Thoracic aorta (tissue), 2 donors: ENCODE measurements around the gene TMEM187. TPM values are rescaled to one million over a fixed set of nuclear protein-coding genes. Genes with fewer than 3 reads are reported as not detected.

Experiments
- ATAC-seq: fragments of 150-250 bp; one replicate; pipeline ENCODE4 v1.8.0; 2017; ENCODE audit warnings: low read depth; ENCODE audit not compliant: insufficient number of reproducible peaks, low FRiP score
- DNase-seq: peaks from one replicate; pipeline ENCODE4 v3.0.0-alpha.2; 2020; ENCODE audit warnings: low spot score
- H3K27ac ChIP-seq, 2 donors: fragments of 200-600 bp; sonication (generic); 1 replicate in 1 of 2; 2 replicates in 1 of 2; pipeline ENCODE4 v1.5.1; 2016; ENCODE audit warnings: mild to moderate bottlenecking in 2 of 2, moderate library complexity in 2 of 2
- H3K27me3 ChIP-seq: fragments of 200-600 bp; sonication (generic); replicated peaks from 2 replicates; pipeline ENCODE4 v1.6.0; 2016; ENCODE audit warnings: mild to moderate bottlenecking; ENCODE audit not compliant: insufficient read depth
- H3K36me3 ChIP-seq: fragments of 200-600 bp; sonication (generic); one replicate; pipeline ENCODE4 v1.5.1; 2016
- H3K4me1 ChIP-seq, 2 donors: fragments of 200-600 bp; sonication (generic); 1 replicate in 1 of 2; 2 replicates in 1 of 2; pipeline versions ENCODE4 v1.5.1 to v1.6.0; 2016; ENCODE audit warnings: low read depth in 2 of 2, mild to moderate bottlenecking in 1 of 2; ENCODE audit not compliant: control insufficient read depth in 1 of 2
- H3K4me3 ChIP-seq: fragments of 200-600 bp; sonication (generic); 2 replicates; pipeline ENCODE4 v1.5.1; 2016; ENCODE audit warnings: mild to moderate bottlenecking
- H3K9me3 ChIP-seq: fragments of 200-600 bp; sonication (generic); 2 replicates; pipeline ENCODE4 v1.5.1; 2016
- total RNA-seq, 2 donors: library from RNA; depleted of rRNA; stranded (reverse); fragments of >200 nt; gene quantifications; one replicate each; pipeline versions ENCODE4 v1.1.0 to v1.2.3, GENCODE V29; 2016
- TF ChIP-seq, protein P1 (sequence below): fragments of 200-600 bp; sonication (generic); IDR thresholded peaks from one replicate; pipeline ENCODE4 v1.5.1; 2019; ENCODE audit warnings: antibody characterized with exemption

The TMEM187 gene
- total RNA-seq, 2 donors from 2014 or later = 0.78 to 23.4 TPM

DNA sequence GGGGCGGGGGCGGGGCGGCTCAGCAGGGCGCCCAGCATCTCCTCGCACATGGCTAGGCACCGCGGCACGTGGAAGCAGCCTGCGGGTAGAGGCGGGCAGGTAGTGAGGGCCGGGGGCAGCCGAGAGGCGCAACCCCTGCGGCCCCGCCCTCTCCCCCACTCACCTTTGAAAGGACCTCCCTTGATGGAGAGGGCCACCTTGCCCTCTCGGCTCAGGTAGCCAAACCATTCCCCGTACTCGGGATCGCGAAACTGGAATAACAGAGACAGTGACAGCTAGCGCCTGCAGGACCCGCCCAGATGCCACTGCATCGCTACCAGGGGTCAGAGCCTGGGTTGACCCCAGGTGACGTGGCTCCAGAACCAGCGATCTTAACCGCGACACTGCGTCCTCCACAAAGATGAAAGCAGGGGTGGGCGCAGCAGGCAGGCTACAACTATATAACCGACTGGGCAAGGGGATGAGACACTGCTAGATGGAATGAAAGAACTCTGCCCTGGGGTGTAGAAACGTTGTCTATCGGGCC is 37.2 kb upstream of the TMEM187 start:
- TF ChIP-seq, protein P1, sequence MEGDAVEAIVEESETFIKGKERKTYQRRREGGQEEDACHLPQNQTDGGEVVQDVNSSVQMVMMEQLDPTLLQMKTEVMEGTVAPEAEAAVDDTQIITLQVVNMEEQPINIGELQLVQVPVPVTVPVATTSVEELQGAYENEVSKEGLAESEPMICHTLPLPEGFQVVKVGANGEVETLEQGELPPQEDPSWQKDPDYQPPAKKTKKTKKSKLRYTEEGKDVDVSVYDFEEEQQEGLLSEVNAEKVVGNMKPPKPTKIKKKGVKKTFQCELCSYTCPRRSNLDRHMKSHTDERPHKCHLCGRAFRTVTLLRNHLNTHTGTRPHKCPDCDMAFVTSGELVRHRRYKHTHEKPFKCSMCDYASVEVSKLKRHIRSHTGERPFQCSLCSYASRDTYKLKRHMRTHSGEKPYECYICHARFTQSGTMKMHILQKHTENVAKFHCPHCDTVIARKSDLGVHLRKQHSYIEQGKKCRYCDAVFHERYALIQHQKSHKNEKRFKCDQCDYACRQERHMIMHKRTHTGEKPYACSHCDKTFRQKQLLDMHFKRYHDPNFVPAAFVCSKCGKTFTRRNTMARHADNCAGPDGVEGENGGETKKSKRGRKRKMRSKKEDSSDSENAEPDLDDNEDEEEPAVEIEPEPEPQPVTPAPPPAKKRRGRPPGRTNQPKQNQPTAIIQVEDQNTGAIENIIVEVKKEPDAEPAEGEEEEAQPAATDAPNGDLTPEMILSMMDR = no peak
- no peak overlapping the region for H3K27ac ChIP-seq
- H3K36me3 ChIP-seq = peaks cover 6% of the 10 kb centered on the region
- ATAC-seq (no peak), DNase-seq (no peak)
- peak overlapping the region; percentile 77 for H3K4me3 ChIP-seq
- H3K27me3 ChIP-seq = no peaks in the 10 kb centered on the region
- H3K9me3 ChIP-seq = no peaks in the 10 kb centered on the region
- peaks cover 3 to 14% of the 10 kb centered on the region in 2 donors for H3K4me1 ChIP-seq

DNA sequence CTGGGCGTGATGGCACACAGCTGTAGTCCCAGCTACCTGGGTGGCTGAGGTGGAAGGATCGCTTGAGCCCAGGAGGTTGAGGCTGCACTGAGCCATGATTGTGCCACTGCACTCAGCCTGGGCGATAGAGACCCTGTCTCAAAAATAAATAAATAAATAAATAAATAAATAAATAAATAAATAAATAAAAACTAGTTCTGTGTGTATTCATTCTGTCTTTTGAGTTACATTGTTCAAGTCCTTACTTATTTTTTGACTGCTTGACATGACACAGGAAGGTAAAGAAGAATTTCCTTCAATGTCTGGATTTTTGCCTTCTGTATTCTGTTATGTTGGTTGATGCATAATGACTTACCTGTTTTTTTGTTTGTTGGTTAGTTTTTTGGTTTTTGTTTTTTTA is 35.5 kb upstream of the TMEM187 start:
- H3K36me3 ChIP-seq = no peaks in the 10 kb centered on the region
- TF ChIP-seq, protein P1 = no peak

GRCh38 chrX:153938226-153938786 is 34.2 kb upstream of the TMEM187 start:
- TF ChIP-seq, protein P1 = no peak
- DNase-seq (no peak), ATAC-seq (no peak)
- Histone ChIP-seq H3K27me3 (no peaks in the 10 kb centered on the region), H3K9me3 (no peaks in the 10 kb centered on the region), H3K36me3 (no peaks in the 10 kb centered on the region), H3K27ac (no peak overlapping the region), H3K4me1 (peaks cover 3 to 14% of the 10 kb centered on the region in 2 donors), H3K4me3 (no peak overlapping the region)

More for the DNA sequence above, 35.5 kb upstream of the TMEM187 start:
- peaks cover 3 to 14% of the 10 kb centered on the region in 2 donors for H3K4me1 ChIP-seq
- H3K9me3 ChIP-seq = no peaks in the 10 kb centered on the region
- ATAC-seq (no peak), DNase-seq (no peak)
- H3K27me3 ChIP-seq = no peaks in the 10 kb centered on the region
- H3K4me3 ChIP-seq = no peak overlapping the region
- H3K27ac ChIP-seq = no peak overlapping the region

DNA sequence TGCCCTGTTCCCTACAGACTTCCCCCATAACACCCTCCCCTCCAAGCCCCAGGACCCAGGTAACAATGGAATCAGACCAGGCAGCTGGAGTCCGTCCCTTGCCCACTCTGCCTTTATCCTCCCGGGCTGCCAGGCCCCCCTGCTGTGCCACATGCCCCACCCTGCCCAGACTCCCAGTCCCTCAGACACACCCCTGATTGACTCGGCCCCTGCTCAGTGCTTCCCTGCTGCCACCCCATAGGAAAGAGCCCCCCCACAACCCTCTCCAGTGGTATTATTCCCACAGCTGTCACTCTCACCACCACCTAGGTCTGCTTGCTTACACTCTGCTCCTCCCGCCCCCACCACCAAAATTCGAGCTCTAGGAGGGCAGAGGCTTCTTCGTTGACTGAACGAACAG is 33.0 kb upstream of the TMEM187 start:
- ATAC-seq (no peak), DNase-seq (no peak)
- H3K4me1 ChIP-seq = peaks cover 0 to 5% of the 10 kb centered on the region in 2 donors
- TF ChIP-seq, protein P1 = no peak
- no peak overlapping the region for H3K27ac ChIP-seq
- H3K36me3 ChIP-seq = no peaks in the 10 kb centered on the region
- H3K4me3 ChIP-seq = no peak overlapping the region
- no peaks in the 10 kb centered on the region for H3K27me3 ChIP-seq
- H3K9me3 ChIP-seq = no peaks in the 10 kb centered on the region

- H3K27ac ChIP-seq = no peak overlapping the region
- ATAC-seq = no peak
- TF ChIP-seq, protein P1 = no peak
- no peak overlapping the region for H3K4me3 ChIP-seq
- H3K4me1 ChIP-seq = no peaks in the 10 kb centered on the region
- no peaks in the 10 kb centered on the region for H3K27me3 ChIP-seq
- no peaks in the 10 kb centered on the region for H3K36me3 ChIP-seq
- no peaks in the 10 kb centered on the region for H3K9me3 ChIP-seq
- no peak for DNase-seq
These were observed 31.0 kb upstream of the TMEM187 start for GRCh38 chrX:153941336-153942252.
